HFF-Myc (cell line): ENCODE measurements around the gene NSUN4.
"Not testable (repeated sequence)": the region's sequence is repeated elsewhere in the genome, so short reads cannot be mapped to it uniquely, and the experiment has no call there.

ENCODE experiments used
- DNase-seq: peaks from one replicate; pipeline ENCODE4 v3.0.0-alpha.2; 2011; ENCODE audit warnings: low read depth; ENCODE audit errors: extremely low read depth
- H3K4me3 ChIP-seq: replicated peaks from 2 replicates; pipeline ENCODE4 v1.5.1; 2011; ENCODE audit warnings: low read depth, mild to moderate bottlenecking, control low read depth, low read length
- TF ChIP-seq, protein P1 (sequence below): IDR thresholded peaks from 2 replicates; pipeline ENCODE4 v1.5.1; 2012; ENCODE audit warnings: mild to moderate bottlenecking, low read depth, low read length, control low read depth; ENCODE audit errors: missing control alignments

The NSUN4 gene

GRCh38 chr1:46315669-46316403, 24.8 kb upstream of the NSUN4 start:
- TF ChIP-seq, protein P1, sequence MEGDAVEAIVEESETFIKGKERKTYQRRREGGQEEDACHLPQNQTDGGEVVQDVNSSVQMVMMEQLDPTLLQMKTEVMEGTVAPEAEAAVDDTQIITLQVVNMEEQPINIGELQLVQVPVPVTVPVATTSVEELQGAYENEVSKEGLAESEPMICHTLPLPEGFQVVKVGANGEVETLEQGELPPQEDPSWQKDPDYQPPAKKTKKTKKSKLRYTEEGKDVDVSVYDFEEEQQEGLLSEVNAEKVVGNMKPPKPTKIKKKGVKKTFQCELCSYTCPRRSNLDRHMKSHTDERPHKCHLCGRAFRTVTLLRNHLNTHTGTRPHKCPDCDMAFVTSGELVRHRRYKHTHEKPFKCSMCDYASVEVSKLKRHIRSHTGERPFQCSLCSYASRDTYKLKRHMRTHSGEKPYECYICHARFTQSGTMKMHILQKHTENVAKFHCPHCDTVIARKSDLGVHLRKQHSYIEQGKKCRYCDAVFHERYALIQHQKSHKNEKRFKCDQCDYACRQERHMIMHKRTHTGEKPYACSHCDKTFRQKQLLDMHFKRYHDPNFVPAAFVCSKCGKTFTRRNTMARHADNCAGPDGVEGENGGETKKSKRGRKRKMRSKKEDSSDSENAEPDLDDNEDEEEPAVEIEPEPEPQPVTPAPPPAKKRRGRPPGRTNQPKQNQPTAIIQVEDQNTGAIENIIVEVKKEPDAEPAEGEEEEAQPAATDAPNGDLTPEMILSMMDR = no peak
- no peak overlapping the region for H3K4me3 ChIP-seq
- DNase-seq = no peak

GRCh38 chr1:46317323-46317722, 23.3 kb upstream of the NSUN4 start:
- no peak for DNase-seq
- TF ChIP-seq, protein P1 = no peak

GRCh38 chr1:46319301-46319700, 21.3 kb upstream of the NSUN4 start:
- not testable (repeated sequence) for H3K4me3 ChIP-seq, DNase-seq

More at GRCh38 chr1:46317323-46317722, 23.3 kb upstream of the NSUN4 start:
- no peak overlapping the region for H3K4me3 ChIP-seq

DNA sequence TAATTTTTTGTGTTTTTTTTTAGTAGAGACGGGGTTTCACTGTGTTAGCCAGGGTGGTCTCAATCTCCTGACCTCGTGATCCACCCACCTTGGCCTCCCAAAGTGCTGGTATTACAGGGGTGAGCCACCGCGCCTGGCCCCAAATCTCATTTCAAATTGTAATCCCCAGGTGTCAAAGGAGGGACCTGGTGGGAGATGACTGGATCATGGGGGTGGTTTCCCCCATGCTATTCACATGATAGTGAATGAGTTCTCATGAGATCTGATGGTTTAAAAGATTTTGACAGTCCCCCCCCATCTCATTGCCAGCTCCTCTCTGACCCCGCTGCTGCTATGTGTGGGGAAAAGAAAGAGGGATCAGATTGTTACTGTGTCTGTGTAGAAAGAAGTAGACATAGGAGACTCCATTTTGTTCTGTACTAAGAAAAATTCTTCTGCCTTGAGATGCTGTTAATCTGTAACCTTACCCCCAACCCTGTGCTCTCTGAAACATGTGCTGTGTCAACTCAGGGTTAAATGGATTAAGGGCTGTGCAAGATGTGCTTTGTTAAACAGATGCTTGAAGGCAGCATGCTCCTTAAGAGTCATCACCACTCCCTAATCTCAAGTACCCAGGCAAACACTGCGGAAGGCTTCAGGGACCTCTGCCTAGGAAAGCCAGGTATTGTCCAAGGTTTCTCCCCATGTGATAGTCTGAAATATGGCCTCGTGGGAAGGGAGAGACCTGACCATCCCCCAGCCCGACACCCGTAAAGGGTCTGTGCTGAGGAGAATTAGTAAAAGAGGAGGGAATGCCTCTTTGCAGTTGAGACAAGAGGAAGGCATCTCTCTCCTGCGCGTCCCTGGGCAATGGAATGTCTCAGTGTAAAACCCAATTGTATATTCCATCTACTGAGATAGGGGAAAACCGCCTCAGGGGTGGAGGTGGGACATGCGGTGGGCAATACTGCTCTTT, 20.4 kb upstream of the NSUN4 start:
- not testable (repeated sequence) for DNase-seq, H3K4me3 ChIP-seq

DNA sequence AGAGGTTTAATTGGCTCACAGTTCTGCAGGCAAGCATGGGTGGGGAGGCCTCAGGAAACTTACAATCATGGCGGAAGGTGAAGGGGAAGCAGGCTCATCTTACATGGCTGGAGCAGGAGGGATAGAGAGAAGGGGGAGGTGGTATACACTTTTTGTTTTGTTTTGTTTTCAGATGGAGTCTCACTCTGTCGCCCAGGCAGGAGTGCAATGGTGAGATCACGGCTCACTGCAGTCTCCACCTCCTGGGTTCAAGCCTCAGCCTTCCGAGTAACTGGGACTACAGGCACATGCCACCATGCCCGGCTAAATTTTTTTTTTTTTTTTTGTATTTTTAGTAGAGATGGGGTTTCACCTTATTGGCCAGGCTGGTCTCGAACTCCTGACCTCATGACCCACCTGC, 18.4 kb upstream of the NSUN4 start:
- DNase-seq, H3K4me3 ChIP-seq: not testable (repeated sequence)

DNA sequence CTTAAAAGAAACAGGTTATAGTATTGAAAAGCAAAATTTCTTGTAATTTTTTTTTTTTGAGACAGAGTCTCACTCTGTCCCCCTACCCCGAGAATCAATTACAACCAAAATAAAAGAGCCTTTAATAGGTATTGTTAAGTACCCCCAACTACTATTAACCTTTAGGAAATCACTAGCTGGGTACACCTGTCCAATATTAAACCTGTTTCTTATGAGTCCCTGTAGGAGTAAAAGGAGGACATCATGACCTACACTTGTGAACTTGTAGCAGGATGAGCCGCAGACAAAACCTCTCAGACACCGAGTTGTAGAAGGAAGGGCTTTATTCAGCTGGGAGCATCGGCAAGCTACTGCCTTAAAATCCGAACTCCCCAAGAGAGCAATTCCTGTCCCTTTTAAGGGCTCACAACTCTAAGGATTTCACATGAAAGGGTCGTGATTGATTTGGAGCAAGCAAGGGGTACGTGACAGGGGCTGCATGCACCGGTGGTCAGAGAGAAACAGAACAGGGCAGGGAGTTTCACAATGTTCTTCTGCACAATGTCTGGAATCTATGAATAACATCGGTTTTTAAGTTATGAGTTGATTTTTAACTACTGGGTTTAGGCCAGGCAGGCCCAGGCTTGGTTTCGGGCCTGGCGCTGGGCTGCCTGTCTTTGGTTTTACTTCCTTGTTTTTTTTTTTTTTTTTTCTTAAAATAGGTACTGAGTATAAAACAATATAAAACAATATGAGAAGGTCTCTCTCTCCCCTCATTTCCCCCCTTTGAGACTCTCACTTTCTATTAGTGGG, 15.1 kb upstream of the NSUN4 start:
- not testable (repeated sequence) for H3K4me3 ChIP-seq, DNase-seq

GRCh38 chr1:46328182-46328581, 12.4 kb upstream of the NSUN4 start:
- H3K4me3 ChIP-seq, DNase-seq: not testable (repeated sequence)

- not testable (repeated sequence) for DNase-seq, H3K4me3 ChIP-seq
Measured at GRCh38 chr1:46329807-46330206, 10.8 kb upstream of the NSUN4 start.

DNA sequence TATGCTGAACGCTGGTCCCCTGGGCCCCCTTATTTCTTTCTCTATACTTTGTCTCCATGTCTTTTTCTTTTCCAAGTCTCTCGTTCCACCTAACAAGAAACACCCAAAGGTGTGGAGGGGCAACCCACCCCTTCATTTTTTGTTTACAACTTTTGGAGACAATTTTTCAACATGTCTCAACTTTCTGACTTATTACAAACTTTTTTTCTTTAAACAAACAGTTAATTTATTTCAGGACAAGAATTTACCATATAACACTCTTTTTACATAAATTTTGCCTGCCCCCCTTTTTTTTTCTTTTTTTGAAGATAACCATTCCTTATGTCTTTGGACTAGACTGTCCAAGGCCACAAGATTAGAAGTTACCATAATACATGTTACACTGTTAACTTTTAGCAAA, 10.2 kb upstream of the NSUN4 start:
- H3K4me3 ChIP-seq, DNase-seq: not testable (repeated sequence)

GRCh38 chr1:46331786-46332540, 8.6 kb upstream of the NSUN4 start:
- H3K4me3 ChIP-seq, DNase-seq: not testable (repeated sequence)
